ENCODE data around the gene AAK1.
"Not testable (repeated sequence)": the region's sequence is repeated elsewhere in the genome, so short reads cannot be mapped to it uniquely, and the experiment has no call there.

AAK1 gene

DNA sequence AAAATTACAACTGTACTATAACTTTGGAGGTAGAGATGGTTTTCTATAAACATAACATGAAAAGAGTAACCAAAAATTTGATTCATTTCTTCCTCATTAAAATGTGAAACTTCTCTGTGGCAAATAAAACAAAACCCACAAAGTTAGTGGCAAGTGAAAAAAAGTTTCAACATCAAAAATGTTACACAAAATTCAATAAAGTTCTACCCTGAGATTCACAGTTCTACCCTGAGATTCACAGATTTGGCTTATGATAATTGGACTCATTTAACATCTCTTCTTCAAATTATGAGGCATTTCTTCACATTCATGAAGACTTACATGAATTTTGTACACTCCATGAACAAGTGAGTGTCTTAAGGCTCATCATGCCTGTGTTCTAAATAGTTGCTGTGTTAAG is 51.0 kb downstream of the AAK1 start:
- DNase-seq, result no peak

DNA sequence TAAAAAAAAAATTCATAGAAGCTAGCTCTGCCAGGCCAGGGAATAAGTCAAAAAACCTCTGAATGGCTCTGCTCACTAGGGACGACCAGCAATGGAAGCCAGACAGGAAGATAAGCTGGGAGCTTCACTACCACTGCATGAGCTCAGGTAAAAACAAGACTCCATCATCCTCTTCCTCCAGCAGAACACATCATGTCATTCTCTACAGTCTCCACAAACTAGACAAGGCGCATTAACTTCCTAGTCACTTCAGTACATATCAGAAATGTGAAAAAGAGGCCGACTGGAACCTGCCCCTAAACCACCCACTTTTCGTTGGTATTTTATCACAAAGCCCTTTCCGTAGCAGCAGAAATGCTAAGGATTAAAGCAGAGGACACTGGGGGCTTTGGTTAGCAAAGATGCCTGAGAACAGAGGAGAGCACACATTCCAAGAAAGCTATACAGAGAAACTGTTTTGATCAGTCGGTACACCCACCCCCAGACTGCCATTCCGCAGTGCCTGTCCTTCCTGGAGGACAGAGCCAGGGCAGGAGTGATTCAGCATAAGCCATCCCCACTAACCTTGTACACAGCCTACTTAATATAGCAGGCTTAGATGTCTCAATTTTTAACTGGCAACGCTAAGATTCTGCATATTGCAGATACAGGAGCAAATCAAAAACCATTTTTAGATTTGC is 53.4 kb downstream of the AAK1 start:
- DNase-seq, result no peak

DNA sequence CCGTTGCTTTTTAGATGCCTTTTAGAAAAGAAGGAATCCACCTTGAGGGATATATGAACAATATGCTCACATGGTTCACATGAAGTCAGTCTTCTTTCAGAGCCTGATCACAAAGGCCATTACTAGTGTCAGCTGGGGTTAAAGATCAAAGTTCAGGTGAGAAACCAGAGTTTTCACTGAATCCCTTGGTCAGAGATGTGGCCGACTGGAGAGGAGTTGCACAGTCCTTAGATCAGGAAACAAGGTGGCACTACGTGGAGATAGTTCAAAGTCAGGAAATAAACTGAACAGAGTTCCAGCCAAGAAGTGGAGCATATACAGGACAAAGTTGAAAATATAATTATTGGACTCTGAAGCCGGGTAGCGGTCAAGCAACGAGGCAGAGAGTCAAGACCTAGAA is 54.6 kb downstream of the AAK1 start:
- DNase-seq, result no peak

DNA sequence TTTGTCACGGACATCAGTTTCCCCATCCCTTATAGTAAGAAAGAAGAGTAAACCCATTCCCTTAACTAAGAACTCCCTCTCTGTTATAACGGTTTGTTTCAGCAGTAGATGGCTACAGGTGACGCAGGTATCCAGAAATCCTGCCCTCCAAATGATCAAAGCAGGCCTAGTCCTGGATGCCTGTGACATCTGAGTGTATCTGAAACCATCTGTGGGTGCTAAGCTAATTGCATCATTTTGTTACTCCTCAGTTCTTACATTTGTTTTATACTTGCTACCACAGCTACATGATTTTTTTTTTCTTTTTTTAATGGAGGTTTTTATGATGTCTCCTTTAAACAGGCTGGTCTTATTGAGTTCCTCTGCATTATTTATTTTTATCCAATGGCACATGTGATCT is 55.1 kb downstream of the AAK1 start:
- DNase-seq, result no peak

DNA sequence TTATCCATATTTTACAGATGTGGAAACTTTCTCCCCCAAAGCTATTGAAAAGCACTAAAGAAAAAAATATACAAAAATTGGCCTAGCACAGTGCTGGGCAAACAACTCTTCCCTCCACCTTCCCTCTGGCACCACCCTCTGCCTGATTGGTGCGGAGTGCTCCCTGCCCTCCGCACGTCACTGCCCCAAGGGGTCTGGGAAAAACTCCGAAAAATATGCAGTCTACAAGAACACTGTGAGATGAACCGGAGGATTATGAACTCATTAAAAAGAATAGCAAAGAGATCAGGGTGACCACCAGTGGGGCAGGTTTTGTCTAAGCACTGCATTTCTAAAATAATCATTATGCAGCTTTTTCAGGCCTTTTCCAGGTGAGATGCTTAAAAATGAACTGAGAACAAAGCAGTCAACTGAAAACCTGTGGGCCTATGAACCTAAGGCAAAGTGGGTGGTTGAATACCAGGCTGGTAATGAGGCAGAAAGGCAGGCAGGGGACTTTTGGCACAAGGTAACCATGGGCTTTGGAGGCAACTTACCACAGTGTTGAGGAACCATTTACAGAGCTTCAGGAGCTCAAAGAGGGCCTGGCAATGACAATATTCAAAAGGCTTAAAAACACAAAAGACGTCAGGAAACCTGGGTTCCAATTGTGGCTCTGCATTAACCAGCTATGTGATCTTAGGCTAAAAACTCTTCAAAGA is 57.5 kb downstream of the AAK1 start:
- DNase-seq, result no peak

DNA sequence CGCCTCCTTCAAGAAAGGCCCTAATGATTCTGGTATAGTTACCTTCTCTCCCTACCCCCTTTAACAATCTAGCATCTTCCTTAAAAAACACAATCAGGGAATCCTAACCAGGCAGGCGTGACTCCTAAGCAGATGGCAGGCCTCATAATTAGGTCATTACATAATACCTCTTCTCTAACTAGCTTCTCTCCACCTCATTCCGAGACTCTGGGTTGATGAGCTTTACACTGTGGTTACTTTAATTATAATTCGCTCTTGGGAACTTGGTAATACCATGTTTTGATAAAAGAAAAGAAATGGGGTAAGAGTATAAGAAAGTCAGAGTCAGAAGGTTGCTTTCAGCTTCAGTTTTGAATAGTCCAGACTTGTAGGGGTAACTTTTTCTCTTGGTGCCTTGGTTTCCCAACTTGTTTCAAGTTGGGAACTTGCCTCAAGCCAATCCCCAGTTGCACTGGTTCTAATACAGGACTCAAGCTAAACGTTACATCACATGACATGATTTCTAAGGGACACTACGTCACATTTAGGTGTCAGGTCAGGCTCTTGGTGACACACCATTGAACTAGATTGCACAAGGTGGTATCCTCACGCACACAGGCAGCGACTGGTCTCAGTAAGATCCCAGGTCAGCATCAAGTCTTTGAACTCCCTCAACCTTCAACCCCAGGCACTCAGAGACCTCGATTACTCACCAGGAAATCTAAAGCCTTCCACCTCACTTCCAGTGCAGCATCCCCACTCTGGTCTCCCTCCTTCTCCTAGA is 59.2 kb downstream of the AAK1 start:
- no peak for DNase-seq

DNA sequence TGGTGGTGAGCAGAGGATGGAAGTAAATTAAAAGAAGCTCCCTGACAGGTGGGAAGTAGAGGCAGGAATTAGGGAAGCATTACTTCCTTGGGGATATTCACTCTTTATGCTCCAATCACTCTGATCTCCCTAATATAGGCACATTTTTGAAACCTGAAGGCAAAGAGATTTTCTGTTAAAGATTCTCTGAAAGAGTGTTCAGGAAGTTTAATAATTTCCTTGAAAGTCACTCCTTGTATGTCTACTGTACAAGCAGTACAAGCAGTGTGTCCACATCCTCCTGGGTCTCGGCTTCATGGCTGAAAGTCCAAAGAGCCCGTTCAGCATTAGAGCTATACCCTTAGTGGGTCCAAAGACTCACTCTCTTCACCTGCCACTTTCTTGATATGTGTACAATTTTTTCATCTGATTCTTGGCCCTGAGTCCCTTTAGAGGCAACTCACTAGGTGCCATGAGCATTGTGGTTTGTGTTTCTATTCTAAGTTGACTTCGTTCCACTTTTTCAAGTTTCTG is 60.2 kb downstream of the AAK1 start:
- no peak for DNase-seq

DNA sequence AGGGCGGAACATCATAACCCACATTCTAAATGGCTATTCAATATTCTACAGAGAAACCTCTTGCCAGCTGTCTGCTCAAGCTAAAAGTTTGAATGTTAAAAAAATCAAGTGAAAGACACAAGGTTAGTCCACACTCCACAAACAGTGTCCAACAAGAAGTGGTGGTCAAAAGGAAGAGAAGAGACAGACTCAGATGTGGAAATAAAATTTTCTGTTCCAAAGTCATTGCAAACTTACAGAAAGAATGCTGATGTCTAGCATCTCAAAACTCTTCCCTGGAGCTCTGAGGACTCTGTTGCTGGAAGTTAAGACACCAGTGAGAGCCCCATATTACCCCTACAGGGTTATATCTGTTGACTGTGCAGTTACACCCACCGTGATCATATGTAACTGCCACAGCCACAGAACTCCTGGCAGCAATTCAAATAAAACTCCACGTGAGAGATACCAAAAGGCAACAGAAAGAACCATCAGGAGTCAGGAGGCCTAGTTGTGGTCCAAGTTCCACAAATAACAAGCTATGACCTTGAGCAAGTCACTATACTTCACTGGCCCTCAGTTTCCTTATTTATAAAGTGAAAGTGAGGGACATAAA is 60.9 kb downstream of the AAK1 start:
- no peak for DNase-seq

DNA sequence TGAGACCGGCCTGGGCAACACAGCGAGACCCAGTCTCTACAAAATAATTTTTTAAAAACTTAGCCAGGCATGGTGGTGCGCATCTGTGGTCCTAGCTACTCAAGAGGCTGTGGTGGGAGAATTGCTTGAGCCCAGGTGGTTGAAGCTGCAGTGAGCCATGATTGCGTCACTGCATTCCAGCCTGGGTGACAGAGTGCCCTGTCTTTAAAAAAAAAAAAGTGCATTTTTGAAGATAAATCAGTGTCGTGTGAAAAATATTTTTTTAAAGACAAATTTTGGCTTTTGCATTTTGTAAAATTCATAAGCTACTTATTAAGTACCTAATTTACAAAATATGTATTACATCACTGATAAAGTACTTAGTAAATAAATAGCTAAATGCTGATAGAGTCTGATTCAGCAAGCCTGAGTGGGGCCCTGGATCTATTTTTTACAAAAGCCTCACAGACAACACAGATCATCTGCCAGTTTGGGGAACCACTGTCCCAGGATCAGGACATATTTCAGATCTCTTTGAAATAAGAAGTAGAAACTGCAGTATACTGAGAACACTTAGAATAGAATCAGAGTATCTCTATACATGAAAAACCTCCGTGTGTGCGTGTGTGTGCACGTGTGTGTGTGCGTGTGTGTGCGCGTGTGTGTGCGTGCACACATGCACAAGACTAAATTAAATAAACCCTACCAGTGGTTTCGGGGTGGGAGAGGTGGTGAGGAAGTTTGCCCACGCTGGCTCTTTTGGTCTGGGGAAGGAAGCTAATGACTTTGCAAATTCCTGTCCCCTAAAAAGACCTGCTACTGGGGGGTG is 61.6 kb downstream of the AAK1 start:
- no peak for DNase-seq

DNA sequence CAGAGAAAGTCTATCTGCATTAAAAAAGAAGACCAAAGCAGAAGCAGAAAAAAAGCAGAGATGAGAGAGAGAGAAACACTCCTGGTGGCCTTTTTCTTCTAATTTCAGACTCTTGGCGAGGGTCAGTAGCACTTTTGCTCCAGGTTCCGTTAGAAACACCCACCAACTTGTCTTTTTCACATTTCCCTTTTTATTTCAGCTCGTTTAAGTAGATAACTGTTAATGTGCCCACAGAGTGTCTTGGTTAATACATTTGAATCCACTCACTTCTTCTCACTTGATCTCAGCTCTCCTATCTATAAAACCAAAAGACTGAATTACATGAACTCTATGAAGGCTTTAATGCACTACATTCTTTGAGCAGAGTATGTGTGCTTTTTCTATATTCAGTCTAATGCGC is 63.1 kb downstream of the AAK1 start:
- DNase-seq, result no peak

DNA sequence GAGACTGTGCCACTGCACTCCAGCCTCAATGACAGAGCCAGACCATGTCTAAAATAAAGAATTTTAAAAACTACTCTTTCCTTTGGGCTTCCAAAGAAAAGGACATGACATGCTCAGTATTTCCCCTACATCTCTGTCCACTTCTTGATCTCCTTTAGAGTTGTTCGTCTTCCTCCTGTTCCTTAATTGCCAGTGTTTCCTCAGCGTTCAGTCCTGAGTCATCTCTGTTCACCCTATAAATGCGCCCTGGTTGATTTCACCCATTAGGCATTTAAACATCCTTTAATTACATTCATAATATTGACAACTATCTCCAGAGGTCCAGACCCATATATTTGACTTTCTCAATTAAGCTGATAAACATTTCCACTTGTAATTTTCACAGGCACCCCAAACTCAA is 64.0 kb downstream of the AAK1 start:
- DNase-seq, result no peak

DNA sequence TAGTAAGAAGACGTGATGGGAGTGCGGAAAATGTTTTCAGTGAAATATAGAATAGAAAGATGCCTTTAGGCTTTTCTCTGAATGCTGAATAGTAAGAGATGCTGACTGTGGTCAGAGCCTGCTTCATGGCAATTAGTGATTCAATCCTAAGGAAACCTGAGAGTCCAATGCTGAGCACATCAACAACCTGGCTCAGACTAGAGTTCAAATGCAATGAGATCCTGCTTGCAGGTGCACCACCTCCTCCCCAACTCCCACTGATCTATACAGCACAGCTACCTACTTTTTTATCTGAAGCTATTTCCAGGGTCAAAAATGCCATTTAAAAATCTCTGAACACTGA is 65.4 kb downstream of the AAK1 start:
- no peak for DNase-seq

DNA sequence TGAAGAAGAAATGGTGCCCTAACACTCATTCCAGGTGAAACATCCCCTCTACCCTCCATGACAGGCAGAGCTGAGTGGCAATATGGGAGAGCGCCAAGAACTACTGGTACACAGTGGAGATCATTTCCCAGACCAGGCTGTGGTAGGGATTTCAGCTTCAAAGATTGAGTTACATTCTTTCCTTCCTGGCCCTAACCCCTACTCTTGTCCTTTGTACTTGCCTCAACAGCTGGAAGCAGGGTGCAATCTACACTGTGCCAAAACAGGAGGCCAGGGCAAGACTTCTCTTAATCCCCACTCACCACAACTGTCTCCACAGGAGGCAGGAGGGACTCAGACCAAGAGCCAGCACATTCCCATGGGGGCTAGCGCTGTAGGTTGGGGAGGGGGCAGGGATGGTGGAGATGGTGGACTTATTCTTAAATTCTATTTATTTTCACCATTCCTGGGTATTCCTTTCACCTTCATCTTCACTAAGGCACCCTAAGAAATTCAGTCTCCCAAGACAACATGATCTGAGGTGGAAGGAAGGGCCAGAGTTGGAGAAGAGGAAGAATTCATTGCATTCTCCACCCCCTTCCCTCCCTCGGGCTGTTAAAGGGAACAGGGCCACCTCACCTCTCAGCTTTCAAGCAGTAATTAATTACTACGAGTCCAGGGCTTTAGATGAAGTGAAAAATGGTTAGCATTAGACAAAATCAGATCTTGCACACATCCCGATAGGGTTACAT is 65.9 kb downstream of the AAK1 start:
- DNase-seq, result no peak

DNA sequence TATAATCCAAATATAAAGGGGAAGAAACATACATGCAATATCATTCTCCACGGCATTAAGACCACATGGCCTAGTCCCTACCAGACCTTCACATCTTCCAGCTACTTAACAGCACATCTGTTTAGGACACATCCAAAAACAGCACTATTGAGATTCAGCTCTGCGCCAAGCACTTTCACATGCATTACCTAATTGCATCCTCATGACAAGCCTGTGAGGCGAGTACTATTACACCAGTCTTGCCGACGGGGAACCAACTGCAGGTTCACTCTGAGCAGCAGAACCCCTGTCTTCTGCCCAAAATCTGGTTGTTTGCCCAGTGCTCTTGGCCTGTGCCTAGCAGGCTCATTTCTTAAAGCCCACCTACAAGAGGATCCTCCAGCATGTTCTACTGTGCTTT is 66.7 kb downstream of the AAK1 start:
- DNase-seq, result no peak

DNA sequence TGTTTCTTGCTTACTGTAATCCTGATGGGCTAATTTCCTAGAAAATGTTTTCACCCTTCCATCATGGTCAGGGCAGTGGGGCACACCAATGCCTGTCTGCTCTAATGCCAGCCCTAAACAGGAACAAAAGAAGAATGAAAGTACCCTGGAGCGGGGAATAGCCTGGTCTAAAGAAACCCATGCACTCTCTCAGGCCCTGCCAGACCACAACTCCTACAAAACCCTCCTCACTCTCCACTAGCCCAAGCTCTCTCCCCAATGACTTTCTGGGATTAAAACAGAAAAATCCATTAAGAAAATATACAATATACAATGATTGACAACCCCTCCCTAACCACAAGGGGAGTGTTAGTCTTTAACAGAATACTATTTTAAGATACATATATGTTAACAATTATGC is 67.6 kb downstream of the AAK1 start:
- DNase-seq, result no peak

DNA sequence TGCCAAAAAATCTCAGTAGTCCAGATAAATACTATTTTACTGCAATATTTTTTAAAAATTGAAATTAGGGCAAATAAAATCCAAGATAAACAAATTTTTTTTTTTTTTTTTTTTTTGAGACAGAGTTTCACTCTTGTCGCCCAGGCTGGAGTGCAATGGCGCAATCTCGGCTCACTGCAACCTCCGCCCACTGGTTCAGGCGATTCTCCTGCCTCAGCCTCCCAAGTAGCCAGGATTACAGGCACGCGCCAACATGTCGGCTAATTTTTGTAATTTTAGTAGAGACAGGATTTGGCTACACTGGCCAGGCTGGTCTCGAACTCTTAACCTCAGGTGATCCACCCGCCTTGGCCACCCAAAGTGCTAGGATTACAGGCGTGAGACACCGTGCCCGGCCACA is 68.2 kb downstream of the AAK1 start:
- not testable (repeated sequence) for DNase-seq

DNA sequence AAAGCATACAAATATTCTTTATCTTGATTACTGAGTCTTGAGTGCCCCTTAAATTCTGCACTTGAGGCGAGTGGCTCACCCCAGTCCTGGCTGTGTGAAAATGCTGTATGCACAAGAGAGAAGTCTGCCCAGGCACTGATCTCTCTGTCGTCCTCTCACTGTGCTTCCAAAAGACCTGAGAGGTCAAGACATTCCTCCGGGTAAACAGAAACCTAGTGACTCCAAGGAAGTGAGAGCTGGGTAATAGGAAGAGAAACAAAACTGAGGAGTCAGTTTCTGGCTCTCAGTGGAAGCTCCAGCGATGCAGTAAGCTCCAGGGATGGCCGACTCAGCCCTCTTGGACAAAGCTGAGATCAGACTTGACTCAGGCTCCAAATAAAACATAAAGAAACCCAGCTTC is 70.9 kb downstream of the AAK1 start:
- no peak for DNase-seq

DNA sequence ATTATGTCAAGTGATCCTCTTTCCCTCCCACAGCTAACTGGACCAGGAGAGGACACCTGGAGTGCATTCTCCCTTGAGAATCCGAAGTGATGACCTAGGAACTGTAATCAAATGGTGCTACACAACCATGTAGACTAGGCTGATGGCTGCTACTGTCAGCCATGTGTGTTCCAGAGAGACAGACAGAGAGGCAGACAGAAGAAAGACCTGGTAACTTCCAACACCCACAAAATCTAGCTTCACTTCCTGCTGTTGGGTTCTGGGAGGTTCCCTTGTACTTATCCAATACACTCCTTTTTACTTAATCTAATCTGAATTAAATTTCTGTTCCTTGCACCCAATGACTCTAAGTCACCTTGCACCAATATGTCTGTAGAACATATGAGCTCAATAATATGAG is 72.3 kb downstream of the AAK1 start:
- DNase-seq, result no peak

DNA sequence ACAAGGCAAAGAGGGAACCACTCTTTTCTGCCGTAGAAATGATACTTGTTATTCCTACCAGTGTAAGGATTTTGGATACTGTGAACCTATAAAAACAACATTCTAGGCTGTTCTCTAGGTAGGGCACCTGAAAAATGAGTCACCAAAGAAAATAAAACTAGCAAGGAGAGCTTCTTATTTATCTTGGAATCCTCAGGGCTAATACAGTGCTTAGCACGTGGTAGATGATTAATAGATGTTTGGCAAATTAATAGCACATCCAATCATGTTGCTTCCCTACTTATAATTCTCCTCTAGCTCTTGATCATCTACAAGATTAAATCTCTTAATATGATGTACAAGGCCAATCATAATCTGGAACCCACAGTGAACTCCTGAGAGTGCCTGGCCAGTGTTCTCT is 73.1 kb downstream of the AAK1 start:
- no peak for DNase-seq

DNA sequence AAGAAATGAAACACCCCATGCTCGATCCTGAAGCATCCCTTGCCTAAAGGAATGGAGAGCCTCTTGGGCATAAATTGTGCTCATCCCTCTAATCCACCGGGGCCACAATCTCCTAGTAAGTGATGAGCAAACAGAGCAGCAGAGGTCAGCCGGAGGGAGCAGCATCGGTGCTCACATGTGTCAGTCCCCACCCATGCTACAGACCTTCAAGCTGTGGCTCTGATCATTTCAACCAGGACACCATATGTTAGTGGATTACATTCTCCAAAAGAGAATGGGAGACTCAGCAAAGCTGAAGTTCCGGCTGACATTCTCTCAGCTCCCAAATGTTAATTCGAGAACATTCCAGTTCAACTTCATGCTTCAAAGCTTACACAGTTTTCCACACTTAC is 75.6 kb downstream of the AAK1 start:
- no peak for DNase-seq

DNA sequence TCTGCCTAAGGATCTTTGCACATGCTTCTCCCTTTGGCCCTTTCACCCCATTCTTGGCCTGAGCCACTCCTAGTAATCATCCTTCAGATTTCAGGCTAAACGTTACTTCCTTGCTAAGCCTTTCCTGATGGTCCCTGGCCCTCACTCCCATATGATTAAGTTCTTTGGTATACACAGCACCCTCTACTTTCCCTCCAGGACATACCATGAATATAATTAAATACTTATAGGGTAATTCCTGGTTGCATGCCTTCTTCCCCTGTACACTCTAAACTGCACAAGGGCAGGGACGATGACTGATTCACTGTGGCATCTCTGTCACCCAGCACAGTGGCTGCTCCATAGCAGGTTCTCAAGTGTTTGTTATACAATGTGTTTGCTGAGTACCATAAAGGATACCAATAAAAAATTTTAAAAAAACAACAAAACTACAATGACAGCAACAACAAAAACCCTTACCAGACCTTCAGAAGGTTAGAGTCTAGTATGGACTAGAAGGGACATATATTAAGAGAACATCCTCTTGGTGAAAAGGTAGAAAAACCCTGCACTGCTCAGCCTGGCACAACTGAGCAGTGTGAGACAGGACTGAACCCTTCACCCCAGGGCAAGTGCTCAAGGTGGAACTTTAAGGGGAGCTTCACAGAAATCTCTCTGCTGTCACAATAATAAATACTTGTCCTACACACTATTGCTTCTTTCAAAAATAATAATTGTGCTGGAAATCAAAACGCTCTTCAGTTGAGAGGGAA is 76.2 kb downstream of the AAK1 start:
- no peak for DNase-seq

All from activated gamma-delta T cell treated with Interleukin-2 at 50 U/mL for 16 hours (primary cell).